ENCODE data around the gene ADAMTS17.

The ADAMTS17 gene

GRCh38 chr15:100208921-100209603 lies 132.7 kb downstream of the ADAMTS17 start:
- no peak overlapping the region for H3K27ac ChIP-seq (ENCODE audit: low read depth, low read length)
- no peaks in the 10 kb centered on the region for H3K36me3 ChIP-seq (ENCODE audit: insufficient read depth, low read length)
- H3K4me3 ChIP-seq (ENCODE audit: low read depth in 1 of 2, low read length in 2 of 2), result no peak overlapping the region
- no peak overlapping the region for H3K9ac ChIP-seq (ENCODE audit: low read length)
- no peaks in the 10 kb centered on the region for H3K27me3 ChIP-seq (ENCODE audit: control insufficient read depth in 1 of 2, insufficient read depth in 2 of 2, low read length in 2 of 2)
- H3K4me1 ChIP-seq (ENCODE audit: insufficient read depth, low read length), result peaks cover 32% of the 10 kb centered on the region
- no peaks in the 10 kb centered on the region for H3K9me3 ChIP-seq (ENCODE audit: low read length)

DNA sequence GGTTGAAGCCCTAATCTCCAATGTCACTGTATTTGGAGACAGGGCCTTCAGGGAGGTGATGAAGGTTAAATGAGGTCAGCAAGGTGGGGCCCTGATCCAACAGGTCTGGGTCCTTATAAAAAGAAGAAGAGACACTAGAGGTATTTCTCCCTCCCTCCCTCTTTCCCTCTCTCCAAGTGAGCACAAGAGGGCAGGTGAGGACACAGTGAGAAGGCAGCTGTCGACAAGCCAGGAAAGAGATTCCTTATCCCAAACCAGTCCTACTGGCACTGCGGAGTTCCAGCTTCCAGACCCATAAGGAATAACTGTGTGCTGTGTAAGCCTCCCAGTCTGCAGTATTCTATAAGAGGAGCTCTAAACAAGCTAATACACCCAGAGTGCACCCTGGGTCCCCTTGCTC lies 134.7 kb downstream of the ADAMTS17 start:
- Histone ChIP-seq H3K9me3 (ENCODE audit: low read length) (no peaks in the 10 kb centered on the region), H3K27me3 (ENCODE audit: control insufficient read depth in 1 of 2, insufficient read depth in 2 of 2, low read length in 2 of 2) (no peaks in the 10 kb centered on the region), H3K4me1 (ENCODE audit: insufficient read depth, low read length) (peaks cover 33% of the 10 kb centered on the region), H3K27ac (ENCODE audit: low read depth, low read length) (peak overlapping the region; percentile 29), H3K9ac (ENCODE audit: low read length) (no peak overlapping the region), H3K4me3 (ENCODE audit: low read depth in 1 of 2, low read length in 2 of 2) (no peak overlapping the region), H3K36me3 (ENCODE audit: insufficient read depth, low read length) (no peaks in the 10 kb centered on the region)

GRCh38 chr15:100206643-100207042 lies 135.1 kb downstream of the ADAMTS17 start:
- Histone ChIP-seq H3K4me1 (ENCODE audit: insufficient read depth, low read length) (peaks cover 33% of the 10 kb centered on the region), H3K27me3 (ENCODE audit: control insufficient read depth in 1 of 2, insufficient read depth in 2 of 2, low read length in 2 of 2) (no peaks in the 10 kb centered on the region), H3K36me3 (ENCODE audit: insufficient read depth, low read length) (no peaks in the 10 kb centered on the region), H3K27ac (ENCODE audit: low read depth, low read length) (peak overlapping the region; percentile 29), H3K9me3 (ENCODE audit: low read length) (no peaks in the 10 kb centered on the region), H3K9ac (ENCODE audit: low read length) (no peak overlapping the region), H3K4me3 (ENCODE audit: low read depth in 1 of 2, low read length in 2 of 2) (no peak overlapping the region)

GRCh38 chr15:100205549-100206295 lies 136.1 kb downstream of the ADAMTS17 start:
- no peaks in the 10 kb centered on the region for H3K36me3 ChIP-seq (ENCODE audit: insufficient read depth, low read length)
- no peak overlapping the region for H3K4me3 ChIP-seq (ENCODE audit: low read depth in 1 of 2, low read length in 2 of 2)
- no peak overlapping the region for H3K27ac ChIP-seq (ENCODE audit: low read depth, low read length)
- no peaks in the 10 kb centered on the region for H3K27me3 ChIP-seq (ENCODE audit: control insufficient read depth in 1 of 2, insufficient read depth in 2 of 2, low read length in 2 of 2)
- no peak overlapping the region for H3K9ac ChIP-seq (ENCODE audit: low read length)
- H3K9me3 ChIP-seq (ENCODE audit: low read length), result no peaks in the 10 kb centered on the region
- H3K4me1 ChIP-seq (ENCODE audit: insufficient read depth, low read length), result peaks cover 34% of the 10 kb centered on the region

GRCh38 chr15:100204771-100205170 lies 137.0 kb downstream of the ADAMTS17 start:
- no peaks in the 10 kb centered on the region for H3K27me3 ChIP-seq (ENCODE audit: control insufficient read depth in 1 of 2, insufficient read depth in 2 of 2, low read length in 2 of 2)
- H3K9ac ChIP-seq (ENCODE audit: low read length), result no peak overlapping the region
- H3K9me3 ChIP-seq (ENCODE audit: low read length), result no peaks in the 10 kb centered on the region
- no peak overlapping the region for H3K27ac ChIP-seq (ENCODE audit: low read depth, low read length)
- H3K36me3 ChIP-seq (ENCODE audit: insufficient read depth, low read length), result no peaks in the 10 kb centered on the region
- peaks cover 34% of the 10 kb centered on the region for H3K4me1 ChIP-seq (ENCODE audit: insufficient read depth, low read length)
- no peak overlapping the region for H3K4me3 ChIP-seq (ENCODE audit: low read depth in 1 of 2, low read length in 2 of 2)

DNA sequence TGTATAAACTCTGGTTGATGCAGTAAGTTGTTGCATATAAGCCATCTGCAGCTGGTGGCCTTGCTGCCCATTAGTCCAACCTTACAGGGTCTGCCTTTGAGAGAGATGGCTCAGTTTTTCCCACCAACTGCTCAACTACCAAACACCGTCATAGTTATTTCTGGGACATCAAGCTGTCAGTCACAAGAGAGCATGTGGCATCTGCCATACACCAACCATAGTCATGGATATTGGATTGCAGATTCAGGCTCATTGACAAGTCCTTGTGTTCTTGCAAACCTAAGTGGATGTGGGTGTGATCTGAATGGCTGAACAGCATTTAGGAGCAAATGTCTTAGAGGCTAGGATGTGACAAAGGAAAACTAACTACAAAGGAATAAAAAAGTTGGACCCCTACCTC lies 137.6 kb downstream of the ADAMTS17 start:
- Histone ChIP-seq H3K36me3 (ENCODE audit: insufficient read depth, low read length) (no peaks in the 10 kb centered on the region), H3K27me3 (ENCODE audit: control insufficient read depth in 1 of 2, insufficient read depth in 2 of 2, low read length in 2 of 2) (no peaks in the 10 kb centered on the region), H3K4me1 (ENCODE audit: insufficient read depth, low read length) (peaks cover 29% of the 10 kb centered on the region), H3K27ac (ENCODE audit: low read depth, low read length) (no peak overlapping the region), H3K9me3 (ENCODE audit: low read length) (no peaks in the 10 kb centered on the region), H3K9ac (ENCODE audit: low read length) (no peak overlapping the region), H3K4me3 (ENCODE audit: low read depth in 1 of 2, low read length in 2 of 2) (no peak overlapping the region)

- no peaks in the 10 kb centered on the region for H3K9me3 ChIP-seq (ENCODE audit: low read length)
- H3K4me1 ChIP-seq (ENCODE audit: insufficient read depth, low read length), result peaks cover 21% of the 10 kb centered on the region
- no peaks in the 10 kb centered on the region for H3K27me3 ChIP-seq (ENCODE audit: control insufficient read depth in 1 of 2, insufficient read depth in 2 of 2, low read length in 2 of 2)
- no peaks in the 10 kb centered on the region for H3K36me3 ChIP-seq (ENCODE audit: insufficient read depth, low read length)
- no peak overlapping the region for H3K9ac ChIP-seq (ENCODE audit: low read length)
- H3K27ac ChIP-seq (ENCODE audit: low read depth, low read length), result no peak overlapping the region
- H3K4me3 ChIP-seq (ENCODE audit: low read depth in 1 of 2, low read length in 2 of 2), result no peak overlapping the region
These were observed 139.3 kb downstream of the ADAMTS17 start for GRCh38 chr15:100202309-100202960.

DNA sequence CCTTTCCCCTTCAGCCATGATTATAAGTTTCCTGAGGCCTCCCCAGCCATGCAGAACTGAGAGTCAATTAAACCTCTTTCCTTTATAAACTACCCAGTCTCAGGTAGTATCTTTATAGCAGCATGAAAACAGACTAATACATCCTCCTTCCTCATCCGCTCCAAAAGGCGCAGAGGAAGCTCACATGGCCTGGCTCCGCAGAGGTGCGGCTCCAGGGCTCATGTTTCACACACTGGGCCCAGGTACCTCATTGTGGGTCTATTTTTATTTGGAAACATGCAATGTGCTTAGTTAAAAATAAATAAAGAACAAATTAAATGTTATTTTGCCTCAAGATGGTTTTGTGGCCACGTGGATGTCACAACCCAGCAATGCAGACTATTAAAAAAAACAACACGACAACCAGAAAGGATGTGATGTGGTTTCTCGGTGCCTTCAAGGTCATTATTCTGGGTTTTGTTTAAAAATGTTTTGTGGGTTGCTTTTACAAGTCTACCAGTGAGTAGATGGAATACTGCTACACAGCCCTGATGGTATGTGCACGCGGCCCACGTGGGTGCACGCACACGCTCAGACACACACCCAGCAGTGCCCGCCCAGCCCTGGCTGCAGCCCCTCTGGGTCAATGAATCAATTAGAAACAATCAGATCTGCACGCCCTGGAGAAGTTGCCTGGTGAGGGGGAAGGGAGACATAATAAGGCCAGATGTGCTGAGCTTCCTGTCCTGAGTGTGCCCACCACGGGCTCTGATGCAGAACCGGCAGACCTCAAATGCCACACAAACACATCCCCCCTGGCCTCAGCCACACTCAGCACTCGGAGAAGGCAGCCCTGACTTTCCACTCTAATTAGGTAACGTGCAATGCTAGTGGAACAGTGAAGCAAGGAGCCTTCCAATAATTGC lies 140.1 kb downstream of the ADAMTS17 start:
- H3K27me3 ChIP-seq (ENCODE audit: control insufficient read depth in 1 of 2, insufficient read depth in 2 of 2, low read length in 2 of 2), result no peaks in the 10 kb centered on the region
- H3K4me1 ChIP-seq (ENCODE audit: insufficient read depth, low read length), result peaks cover 16% of the 10 kb centered on the region
- H3K27ac ChIP-seq (ENCODE audit: low read depth, low read length), result no peak overlapping the region
- no peaks in the 10 kb centered on the region for H3K9me3 ChIP-seq (ENCODE audit: low read length)
- no peak overlapping the region for H3K9ac ChIP-seq (ENCODE audit: low read length)
- no peak overlapping the region for H3K4me3 ChIP-seq (ENCODE audit: low read depth in 1 of 2, low read length in 2 of 2)
- no peaks in the 10 kb centered on the region for H3K36me3 ChIP-seq (ENCODE audit: insufficient read depth, low read length)

DNA sequence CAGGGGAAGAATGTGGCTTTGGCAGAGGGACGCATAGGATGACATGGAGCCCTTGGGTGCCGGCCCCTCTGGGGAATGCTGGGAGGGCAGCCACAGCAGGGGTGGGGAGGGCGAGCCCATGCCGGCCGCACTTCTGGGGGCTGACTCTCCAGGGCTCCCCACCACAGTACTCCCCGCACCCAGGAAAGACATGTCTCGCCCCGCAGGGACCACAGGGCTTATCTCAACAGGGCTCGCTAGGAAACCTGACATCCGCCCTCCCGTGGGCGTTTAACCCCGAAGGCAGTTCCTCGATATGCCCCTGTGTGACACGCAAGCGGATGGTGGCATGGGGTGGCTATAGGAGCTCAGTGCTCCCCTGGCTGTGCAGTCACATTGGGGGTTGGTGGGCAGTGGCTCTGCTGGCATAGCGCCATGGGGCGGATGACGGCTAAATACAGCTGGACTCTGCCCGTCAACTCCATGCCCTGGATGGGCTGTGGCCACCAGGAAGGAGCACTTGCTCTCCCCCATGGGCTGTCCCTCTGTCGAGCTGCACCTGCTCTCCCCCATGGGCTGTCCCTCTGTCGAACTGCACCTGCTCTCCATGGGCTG lies 141.4 kb downstream of the ADAMTS17 start:
- H3K4me3 ChIP-seq (ENCODE audit: low read depth in 1 of 2, low read length in 2 of 2), result no peak overlapping the region
- H3K27ac ChIP-seq (ENCODE audit: low read depth, low read length), result no peak overlapping the region
- no peak overlapping the region for H3K9ac ChIP-seq (ENCODE audit: low read length)
- no peaks in the 10 kb centered on the region for H3K27me3 ChIP-seq (ENCODE audit: control insufficient read depth in 1 of 2, insufficient read depth in 2 of 2, low read length in 2 of 2)
- peaks cover 12% of the 10 kb centered on the region for H3K4me1 ChIP-seq (ENCODE audit: insufficient read depth, low read length)
- no peaks in the 10 kb centered on the region for H3K36me3 ChIP-seq (ENCODE audit: insufficient read depth, low read length)
- no peaks in the 10 kb centered on the region for H3K9me3 ChIP-seq (ENCODE audit: low read length)

GRCh38 chr15:100199711-100200286 lies 142.0 kb downstream of the ADAMTS17 start:
- H3K4me1 ChIP-seq (ENCODE audit: insufficient read depth, low read length), result peaks cover 12% of the 10 kb centered on the region
- H3K4me3 ChIP-seq (ENCODE audit: low read depth in 1 of 2, low read length in 2 of 2), result no peak overlapping the region
- H3K27ac ChIP-seq (ENCODE audit: low read depth, low read length), result no peak overlapping the region
- no peak overlapping the region for H3K9ac ChIP-seq (ENCODE audit: low read length)
- H3K27me3 ChIP-seq (ENCODE audit: control insufficient read depth in 1 of 2, insufficient read depth in 2 of 2, low read length in 2 of 2), result no peaks in the 10 kb centered on the region
- H3K36me3 ChIP-seq (ENCODE audit: insufficient read depth, low read length), result no peaks in the 10 kb centered on the region
- no peaks in the 10 kb centered on the region for H3K9me3 ChIP-seq (ENCODE audit: low read length)
